ENCODE data around the gene CHPF2.

- no peak for TF ChIP-seq CTCF (IDR thresholded peaks at IDR 0.05)
- TF ChIP-seq POLR2AphosphoS5 (IDR thresholded peaks at IDR 0.05) = no peak
Measured at GRCh38 chr7:151246851-151247580, 14.7 kb downstream of the CHPF2 start.

Data from breast epithelium (tissue), 3 donors.